HG03135 (cell line): ENCODE measurements around the gene CCDC74A.
"Not testable (repeated sequence)": the region's sequence is repeated elsewhere in the genome, so short reads cannot be mapped to it uniquely, and the experiment has no call there.

Source experiments
- ATAC-seq: cut with Tn5 transposase; IDR thresholded peaks from one replicate; pipeline ENCODE4 v1.9.1; 2021; ENCODE audit warnings: mild to moderate bottlenecking, moderate library complexity; ENCODE audit not compliant: unreplicated experiment

CCDC74A gene

DNA sequence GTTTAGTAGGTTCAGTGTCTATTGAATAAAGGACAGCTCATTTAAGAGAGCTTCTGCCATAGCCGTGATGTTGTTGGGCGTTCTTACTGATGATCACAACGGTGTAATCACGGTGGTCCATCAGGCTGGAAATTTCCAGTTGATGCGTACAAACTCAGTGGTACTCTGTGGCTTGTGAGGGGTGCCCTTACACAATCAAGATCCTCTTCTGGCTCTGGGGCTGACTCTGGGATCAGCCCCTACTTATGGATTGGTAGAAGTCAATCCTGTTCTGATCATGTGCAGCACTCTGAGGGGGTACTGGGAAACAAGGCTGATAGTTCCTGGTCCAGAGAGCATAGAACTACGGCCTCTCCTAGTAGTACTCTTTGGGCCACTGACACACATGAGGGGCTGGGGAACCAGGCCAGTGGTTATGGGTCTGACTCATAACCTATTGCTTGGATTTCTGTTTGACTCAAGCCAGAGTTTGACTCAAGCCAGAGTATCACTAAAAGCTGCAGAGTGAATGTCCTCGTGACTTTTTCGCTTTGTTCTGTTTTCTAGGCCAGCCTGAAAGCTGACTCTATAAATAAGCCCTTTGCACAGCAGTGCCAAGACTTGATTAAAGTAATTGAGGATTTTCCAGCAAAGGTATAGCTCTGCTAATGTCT, 29.2 kb upstream of the CCDC74A start:
- peak; percentile 78 for ATAC-seq

DNA sequence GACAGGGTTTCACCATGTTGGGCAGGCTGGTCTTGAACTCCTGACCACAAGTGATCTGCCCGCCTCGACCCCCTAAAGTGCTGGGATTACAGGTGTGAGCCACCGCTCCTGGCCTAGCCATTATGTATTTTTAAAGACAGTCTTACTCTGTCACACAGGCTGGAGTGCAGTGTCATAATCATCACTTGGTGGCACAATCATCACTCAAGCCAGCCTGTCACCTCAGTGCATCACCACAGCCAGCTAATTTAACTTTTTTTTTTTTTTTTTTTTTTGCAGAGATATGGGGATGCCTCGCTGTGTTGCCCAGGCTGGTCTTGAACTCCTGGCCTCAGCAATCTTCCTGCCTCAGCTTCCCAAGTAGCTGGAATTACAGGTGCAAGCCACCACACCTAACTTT, 24.1 kb upstream of the CCDC74A start:
- ATAC-seq, result not testable (repeated sequence)

DNA sequence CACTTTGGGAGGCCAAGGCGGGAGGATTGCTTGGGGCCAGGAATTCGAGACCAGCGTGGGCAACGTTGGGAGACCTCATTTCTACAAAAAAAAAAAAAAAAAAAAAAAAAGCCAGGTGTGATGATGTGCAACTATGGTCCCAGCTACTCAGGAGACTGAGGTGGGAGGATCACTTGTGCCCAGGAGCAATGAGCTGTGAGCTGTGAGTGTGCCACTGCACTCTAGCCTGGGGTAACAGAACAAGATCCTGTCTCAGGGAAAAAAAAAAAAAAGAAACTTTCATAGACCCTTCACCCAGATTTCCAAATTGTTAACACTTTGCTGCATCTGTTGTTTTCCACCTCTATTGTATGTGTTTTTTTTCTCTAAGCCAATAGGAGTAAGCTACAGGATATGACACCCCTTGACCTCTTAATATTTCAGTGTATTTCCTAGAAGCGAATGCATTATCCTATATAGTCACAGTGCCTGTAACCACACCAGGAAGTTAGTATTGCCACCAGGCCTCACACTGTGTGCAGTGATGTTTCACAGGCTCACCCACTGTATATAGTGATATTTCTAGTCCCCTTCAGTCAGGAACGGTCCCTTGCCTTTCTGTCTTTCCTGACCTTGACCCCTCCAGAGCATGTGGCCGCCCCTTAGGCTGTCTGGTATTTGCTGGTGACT, 23.5 kb upstream of the CCDC74A start:
- not testable (repeated sequence) for ATAC-seq

DNA sequence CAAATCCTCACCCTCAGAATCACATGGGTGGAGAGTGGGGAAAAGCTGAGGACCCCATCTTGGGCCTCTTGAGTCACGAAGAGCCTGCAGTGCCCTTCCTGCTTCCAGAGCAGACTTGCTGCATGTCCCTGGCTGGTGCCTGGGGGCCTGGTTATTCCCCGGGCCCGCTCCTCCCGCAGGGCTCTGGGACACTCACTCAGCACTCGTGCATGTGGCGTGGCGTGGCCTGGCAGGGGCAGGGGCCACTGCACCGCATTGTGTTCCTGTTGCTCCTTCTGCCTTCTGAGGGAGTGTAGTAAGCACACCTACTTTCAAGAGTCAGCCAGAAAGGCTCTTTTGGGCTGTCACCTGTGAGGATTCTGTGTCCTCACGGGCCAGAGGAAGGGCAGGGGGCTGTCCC, 18.1 kb upstream of the CCDC74A start:
- ATAC-seq, result no peak

DNA sequence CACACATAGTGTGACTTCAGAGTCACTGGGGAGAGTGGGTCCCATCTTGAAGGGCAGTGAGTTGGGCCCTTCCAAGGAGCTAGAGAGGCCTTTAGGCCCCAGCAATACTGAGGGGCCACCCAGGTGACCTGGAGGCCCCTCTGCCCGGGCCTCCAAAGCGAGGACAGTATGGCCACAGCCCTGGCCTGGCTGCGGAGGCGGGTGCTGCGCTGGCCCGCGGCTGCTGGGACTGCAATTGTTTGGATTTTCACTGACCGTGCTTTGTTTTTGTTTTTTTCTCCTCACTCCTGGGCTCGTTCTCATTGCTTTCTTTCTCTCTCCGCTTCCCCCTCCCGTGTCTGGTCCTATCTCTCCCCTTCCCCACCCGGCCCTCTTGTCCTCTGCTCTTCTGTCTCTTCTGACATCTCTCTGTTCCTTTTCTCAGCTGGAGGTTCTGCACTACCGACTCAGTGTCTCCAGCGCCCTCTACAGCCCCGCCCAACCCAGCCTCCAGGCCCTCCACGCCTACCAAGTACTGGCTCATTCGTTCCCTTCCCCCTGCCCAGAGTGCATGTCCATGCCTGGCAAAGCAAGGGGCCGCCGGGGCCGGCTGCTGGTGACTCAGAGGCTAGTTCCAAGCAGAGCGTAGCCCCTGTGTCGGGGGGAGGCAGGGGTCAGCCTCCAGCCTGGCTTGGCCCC, 16.3 kb upstream of the CCDC74A start:
- not testable (repeated sequence) for ATAC-seq

DNA sequence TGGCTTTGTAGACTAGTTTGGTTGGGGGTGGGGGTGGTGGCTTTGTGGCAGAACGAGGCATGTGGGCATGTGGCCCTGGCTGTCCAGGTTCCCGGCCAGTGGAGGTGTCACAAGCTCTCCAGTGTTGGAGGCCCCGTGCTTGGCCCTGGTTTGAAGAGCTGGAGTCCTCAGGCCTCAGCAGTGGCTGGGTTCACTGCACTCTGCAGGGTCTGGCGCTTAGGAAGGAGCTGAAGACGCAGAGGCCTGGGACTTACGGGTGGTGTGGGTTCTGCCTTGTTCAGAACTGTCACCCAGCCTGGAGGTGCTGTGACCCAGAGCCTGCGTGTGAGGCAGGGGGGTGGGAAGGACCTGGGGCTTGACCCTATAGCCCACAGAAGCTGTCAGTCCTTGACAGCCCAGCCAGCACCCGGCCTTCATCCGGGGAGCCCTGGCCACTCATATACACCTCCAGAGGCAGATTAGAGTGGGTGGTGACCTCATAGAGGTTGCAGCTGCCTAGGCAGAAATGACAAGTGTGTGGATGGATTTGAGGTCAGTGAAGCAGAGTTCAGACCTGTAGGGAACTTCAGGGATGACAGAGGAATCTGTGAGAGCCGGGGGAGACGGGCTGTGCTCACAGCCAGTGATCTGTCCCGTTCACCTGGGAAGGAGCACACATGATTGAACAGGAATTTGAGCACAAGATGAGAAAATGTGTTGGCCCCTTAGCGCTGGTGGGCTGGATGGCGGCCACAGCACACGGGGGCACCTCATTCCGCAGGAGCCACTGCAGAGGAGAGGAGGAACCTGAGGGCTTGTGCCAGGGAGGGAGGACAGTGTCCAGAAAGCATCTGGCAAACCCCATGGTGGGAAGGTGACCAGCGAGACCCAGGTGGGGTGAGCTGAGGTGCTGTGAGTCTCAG, 15.5 kb upstream of the CCDC74A start:
- ATAC-seq, result not testable (repeated sequence)

DNA sequence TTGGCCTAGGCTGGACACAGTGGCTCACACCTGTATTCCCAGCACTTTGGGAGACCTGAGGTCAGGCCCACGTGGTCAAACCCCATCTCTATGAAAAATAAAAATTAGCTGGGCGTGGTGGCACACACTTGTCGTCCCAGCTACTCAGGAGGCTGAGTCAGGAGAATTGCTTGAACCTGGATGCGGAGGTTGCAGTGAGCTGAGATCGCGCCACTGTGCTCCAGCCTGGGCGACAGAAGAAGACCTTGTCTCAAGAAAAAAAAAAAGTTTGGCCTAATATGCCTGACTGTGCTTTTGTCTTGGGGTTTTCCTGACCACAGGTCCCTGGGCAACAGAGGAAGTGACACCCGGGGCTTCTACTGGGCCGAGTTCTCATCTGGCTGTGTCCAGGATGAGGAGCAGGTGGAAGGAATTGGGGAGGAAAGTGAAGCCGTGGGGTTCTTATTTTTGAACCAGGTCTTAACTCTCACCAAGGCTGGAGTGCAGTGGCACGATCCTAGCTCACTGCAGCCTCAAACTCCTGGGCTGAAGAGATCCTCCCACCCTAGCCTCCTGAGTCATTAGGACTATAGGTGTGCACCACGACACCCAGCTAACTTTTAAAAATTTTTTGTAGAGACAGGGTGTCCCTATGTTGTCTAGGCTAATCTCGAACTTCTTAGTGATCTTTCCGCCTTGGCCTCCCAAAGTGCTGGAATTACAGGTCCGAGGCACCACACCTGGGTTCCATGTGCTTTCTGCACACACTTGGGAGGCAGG, 13.1 kb upstream of the CCDC74A start:
- peak; percentile 69 for ATAC-seq

DNA sequence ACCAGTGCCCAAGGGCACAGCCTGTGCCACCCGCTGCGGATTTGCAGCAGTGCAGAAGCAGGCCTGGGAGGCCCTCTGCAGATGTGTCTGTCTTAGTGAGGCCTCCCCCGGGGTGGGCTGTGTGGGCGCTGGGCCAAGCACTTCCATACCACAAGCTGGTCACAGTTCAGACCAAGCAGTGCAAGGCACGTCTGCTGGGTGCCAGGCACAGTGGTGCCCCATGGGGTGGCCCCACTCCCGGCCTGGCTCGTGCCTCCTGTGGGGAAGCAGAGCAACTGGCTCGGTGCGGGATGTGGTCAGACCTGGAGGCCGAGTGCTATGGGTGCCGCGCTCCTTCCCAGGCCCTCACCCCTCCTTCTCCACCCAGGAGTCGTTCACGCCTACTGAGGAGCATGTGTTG, 12.5 kb upstream of the CCDC74A start:
- ATAC-seq, result not testable (repeated sequence)

DNA sequence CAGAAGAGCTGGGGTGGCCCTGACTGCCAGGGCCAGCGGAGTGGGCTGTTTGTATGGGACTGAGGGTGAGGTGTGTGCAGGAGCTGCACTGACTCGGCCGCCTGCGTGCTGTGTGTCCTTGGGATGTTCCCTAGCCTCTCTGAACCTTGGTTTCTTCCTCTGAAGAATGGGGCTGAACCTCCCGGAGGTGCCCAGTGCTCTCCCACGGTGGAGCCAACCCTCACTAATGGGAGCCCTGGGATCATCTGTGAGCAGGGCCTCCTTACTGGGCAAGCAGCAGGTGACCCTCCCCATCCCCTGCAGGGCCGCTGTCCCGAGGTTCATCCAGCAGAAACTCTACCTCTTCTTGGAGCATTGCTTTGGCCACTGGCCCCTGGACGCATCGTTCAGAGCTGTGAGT, 11.7 kb upstream of the CCDC74A start:
- ATAC-seq, result no peak

DNA sequence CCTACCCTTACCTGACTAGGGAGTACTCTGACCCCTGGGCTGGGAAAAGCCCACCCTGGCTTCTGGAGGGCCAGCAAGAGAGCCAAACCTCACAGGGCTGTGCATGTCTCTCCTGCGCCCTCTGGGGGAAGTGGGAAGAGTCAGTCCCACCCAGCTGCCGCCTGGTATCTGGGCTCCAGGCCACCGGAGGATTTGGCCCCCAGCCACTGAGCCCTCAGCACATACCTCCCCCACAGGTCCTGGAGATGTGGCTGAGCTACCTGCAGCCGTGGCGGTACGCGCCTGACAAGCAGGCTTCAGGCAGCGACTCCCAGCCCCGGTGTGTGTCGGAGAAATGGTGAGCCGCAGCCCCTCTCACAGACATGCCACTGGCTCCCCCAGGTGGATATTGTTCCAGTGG, 11.1 kb upstream of the CCDC74A start:
- ATAC-seq, result not testable (repeated sequence)

DNA sequence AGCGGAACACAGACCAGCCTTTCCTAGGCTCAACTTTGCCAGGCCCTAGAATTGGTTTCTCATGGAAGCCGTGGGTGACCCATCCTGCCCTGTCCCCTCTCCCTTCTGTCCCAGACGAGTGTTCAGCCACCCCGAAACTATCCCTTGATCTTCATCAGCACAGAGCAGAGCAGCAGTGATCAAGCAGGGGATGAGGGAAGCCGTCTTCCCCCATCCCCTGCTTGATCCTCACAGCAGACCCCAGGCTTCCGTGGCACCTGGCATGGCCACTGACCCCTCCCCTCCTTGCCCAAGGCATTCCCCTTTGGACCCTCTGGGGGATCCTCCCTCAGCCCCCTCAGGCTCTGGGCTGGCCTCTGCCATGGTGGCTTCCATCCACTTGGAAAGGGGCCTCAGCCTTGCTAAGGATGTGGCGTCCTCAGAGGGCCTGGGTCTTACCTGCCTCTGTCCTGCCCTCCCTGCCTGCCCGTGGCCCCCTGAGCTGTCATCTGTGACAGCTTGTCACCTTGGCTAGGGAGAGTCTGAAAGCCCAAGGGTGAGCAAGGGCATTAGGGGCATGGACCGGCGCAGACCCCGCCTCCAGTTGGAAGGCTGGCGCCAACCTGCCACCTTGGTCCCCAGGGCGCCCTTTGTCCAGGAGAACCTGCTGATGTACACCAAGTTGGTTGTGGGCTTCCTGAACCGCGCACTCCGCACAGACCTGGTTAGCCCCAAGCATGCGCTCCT, 10.4 kb upstream of the CCDC74A start:
- no peak for ATAC-seq

DNA sequence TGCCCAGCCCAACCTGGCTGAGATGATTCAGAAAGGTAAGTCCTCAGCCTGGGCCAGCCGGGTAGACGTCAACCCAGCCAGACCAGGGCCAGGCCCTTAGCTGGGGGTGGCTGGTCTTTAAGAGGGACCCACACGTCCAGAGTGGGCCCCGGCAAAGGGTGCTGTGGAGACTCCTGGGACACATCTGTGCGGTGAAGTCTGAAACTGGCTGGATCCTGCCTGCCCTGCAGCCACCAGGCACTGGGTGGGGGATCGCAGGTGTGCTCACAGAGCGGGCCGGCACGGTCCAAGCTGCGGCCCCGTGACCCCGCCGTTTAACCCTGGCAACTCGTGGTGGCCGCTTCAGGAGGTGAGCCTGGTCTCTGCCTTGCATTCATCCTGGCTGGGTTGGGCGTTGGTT, 9.8 kb upstream of the CCDC74A start:
- ATAC-seq, result not testable (repeated sequence)

DNA sequence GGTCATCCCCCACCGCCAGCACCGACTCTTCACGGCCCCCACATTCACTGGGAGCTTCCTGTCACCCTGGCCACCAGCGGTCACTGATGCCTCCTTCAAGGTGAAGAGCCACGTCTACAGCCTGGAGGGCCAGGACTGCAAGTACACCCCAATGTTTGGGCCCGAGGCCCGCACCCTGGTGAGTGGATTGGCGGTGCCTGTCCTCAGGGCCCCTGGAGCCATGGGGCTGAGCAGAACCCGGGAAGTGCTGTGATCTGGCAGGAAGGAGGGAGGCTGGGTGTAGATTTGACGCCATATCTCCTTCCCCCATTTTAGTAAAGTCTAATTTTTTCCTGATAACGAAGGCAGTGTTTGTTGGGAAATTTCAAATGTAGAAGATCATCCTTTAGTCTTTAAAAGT, 9.2 kb upstream of the CCDC74A start:
- not testable (repeated sequence) for ATAC-seq

DNA sequence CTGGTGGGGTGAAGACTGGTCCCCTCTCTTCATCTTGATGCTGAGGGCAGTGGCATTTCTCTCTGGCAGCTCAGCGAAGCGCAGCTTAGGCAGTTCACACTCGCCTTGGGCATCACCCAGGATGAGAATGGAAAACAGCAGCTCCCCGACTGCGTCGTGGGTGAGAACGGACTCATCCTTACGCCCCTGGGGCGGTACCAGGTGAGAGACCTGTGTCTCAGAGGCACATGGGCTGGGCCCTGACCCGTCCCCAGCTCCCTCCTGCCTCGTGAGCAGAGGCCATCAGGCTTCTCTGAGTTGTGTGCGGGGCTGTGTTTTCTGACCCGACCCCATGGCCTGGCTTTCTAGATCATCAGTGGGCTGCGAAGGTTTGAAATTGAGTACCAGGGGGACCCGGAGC, 8.2 kb upstream of the CCDC74A start:
- ATAC-seq, result no peak

DNA sequence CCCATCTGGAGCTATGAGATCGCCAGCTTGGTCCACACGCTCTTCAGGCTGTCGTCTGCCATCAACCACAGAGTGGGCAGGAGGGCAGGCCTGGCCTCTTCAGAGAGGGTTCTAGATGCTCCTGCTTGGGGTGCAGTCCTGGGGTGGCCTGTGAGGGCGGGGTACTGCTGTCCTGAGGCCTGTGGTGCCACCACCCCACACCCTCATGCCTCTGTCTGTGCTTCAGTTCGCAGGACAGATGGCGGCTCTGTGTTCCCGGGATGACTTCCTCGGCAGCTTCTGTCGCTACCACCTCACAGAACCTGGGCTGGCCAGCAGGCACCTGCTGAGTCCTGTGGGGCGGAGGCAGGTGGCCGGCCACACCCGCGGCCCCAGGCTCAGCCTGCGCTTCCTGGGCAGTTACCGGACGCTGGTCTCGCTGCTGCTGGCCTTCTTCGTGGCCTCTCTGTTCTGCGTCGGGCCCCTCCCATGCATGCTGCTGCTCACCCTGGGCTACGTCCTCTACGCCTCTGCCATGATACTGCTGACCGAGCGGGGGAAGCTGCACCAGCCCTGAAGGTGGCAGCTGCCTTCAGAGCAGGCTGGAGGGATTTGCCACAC, 7.7 kb upstream of the CCDC74A start:
- not testable (repeated sequence) for ATAC-seq

DNA sequence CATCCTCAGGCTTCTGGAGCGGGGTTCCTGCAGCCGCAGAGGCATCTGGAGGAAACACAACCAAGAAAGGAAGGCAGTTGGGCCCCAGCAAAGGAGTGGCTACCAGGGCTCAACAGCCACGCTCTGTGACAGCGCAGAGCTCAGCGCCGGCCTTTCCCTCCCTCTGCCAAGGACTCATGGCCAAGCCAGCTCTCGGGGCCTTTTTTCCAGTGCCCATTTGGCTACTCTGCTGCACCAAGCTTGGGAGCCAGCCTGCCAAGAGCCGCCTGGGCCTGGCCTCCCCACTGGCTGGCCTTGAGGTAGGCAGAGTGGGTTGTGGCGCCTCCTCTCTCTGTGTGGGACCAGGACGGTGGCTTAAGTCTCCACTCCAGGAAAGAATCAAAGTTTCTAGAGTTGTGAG, 7.2 kb upstream of the CCDC74A start:
- ATAC-seq, result no peak

DNA sequence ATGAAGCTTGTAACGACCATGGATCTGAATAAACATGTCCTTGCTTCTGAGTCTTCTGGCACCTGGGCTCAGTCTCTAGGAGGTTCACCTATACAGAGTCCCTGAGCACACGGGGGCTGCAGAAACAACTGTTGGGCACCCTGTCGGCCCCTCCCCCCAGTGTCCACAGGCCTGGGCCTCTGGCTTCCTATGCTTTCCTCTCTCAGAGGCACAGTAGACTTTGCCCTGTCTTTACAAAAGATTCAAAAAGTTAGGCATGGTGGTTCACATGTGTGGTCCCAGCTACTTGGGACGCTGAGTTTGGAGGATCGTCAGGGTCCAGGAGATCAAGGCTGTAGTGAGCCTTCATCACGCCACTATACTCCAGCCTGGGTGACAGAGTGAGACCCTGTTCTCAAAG, 6.2 kb upstream of the CCDC74A start:
- not testable (repeated sequence) for ATAC-seq

DNA sequence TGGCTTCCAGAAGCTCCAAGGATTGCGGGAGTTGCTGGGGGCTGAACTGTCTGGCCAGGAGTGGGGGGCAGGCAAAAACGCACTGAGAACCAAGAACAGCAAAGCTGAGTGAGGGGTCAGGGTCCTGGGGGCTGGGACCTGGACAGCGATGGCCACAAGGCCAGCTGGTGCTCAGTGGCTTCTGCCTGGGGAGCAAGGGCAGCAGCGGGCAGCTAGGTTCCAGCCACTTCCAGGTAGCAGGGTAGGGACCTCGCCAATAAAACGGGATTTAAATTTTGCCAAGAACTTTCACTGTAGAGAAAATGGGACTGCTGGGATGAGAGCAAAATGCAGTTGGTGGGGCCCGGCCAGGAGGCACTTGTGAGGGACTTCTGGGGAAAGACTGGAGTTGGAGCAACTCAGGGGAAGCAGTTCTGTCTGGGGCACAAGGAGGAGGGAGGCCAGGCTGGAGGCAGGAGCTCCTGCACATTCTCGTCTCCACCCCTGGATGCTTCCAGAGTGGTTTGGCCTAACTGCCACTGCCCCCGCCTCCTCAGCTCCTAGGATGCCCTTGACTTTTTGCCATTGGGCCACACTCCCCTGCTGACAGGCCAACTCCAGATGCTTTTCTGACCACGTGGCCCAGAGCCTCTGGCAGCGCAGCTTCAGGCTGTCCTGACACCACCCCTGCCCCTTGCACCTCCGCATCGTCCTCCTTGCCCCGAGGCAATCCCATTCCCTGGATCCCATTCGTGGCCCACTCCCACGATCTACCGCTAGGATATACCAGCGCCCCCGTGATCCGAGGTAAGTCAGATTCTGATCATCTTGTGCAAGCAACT, 5.5 kb upstream of the CCDC74A start:
- no peak for ATAC-seq
